SW480 (cell line): Measurements from ENCODE around the gene HOXA2.
A peak's percentile ranks its signal among the peaks of the same experiment; 100 is the strongest.

ENCODE experiments used
- DNase-seq: peaks from one replicate; pipeline ENCODE4 v3.0.0-alpha.2; 2016; ENCODE audit warnings: low spot score

HOXA2 gene

DNA sequence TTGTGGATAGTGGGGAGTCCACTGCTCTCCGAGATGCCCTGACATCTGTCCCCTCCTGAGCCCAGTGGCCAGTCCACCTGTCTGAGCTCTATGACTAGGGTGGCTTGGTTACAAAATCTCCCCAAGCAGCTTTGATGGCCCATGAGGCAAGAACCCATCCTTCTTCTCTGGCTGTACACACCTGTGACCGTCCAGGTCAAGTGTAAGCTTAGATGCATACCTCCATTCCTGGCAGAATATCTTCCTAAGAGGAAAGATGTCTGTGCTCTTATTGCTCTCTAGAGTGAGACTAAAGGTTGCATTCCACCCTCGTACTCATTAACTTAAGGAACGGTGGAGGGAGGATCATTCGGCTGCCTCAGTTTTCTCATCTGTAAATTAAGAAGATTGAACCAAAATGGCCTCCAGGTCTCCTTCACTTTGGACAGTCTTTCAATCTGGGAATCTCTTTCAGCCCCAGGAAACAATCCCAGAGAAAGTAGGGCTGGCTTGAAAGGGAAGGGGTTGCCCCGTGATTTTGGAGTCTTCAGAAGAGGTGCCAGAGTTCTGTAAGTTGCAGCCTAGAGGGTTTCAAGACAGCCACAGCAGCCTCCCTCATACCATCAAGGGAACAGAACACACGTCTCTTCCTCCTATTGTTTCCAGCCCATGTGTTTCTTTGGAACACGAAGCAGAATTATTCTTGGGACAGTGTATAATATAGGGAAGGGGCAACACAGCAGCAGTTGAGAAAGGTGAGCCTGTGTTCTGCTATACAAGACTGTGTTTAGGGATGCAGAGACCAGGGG is 22.6 kb upstream of the HOXA2 start:
- no peak for DNase-seq

DNA sequence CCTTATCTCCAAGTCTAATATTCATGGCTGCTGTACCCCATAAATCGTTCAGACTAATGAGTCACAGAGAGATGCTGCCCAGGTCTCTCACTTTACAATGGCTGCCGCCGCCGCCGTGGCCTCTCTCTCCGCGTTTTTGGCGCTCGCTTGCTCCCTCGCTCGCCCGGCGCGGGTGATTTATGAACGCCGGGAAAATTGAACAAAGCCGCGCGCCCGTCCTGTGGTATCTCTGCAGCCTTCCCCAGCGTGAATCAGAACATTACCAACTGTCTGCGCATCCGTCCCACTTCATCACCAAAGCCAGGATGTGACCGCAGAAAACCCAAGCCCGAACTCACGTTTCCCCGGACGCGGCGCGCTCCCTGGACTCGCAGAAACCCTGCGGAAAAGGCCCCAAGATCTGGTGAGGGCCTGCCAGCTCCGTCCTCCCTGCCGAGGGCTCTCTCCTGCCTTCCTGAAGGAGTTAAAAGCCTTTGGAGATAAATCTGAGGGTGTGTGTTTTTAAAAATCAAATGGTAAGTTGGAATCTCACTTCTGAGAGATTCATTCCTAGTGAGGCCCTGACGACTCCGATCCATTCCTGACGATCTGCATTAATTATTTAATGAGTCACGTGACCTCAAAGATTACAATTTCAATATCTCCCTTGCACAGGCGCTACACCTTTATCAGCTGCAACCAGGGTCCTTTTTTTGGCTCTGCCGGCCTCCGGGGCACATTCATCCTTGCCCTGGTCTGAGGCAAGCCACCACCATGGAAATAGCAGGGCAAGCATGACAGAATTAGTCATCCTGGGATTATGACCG is 21.8 kb upstream of the HOXA2 start:
- no peak for DNase-seq

DNA sequence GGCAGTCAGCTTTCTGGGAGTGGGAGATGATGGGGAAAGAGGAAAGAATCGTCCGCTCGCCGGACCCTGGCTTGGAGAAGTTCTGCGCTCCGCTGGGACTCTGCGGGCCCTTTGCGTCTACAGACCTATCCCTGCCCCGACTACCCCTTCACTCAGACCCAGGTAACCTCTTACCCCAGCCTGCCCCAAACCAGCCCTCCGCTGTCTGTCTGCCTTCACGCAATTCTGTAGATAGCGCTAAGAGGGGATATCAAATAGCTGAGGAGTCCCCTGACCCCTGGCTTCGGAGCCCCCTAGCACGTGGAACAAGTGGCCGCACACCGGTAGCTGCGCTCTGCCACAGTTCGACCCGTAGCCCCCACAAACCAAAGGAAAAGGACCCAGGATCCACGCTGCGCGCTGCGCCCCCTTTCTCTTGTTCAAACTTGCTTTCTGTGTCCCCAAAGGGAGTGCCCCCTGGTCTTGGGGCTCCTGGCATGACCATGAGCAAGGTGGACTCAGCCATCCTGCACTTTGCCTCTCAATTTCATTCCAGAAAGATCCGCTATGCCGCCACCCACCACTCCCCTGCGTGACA is 21.1 kb upstream of the HOXA2 start:
- no peak for DNase-seq

DNA sequence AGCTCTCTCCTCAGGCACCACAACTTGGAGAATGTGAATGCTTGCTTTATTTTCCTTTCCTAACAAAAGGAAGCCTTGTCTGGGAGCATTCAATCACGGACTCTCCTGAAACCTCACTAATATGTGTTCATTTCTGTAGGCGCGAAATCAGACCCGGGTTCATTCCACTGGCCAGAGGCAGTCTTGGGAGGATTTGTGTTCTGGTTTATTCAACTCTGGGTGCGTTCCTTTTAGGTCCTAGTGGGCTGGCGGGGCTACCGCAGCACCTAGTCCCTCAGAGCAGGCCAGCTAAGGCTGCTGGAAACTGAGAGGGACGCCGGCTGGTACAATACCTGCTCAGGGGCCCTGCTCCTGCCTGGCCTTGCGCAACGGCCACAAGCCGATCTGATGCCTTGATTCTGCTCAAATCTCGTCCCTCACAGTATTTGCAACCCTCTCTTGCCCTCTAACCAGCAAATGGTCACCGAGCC is 20.6 kb upstream of the HOXA2 start:
- peak; percentile 66 for DNase-seq

DNA sequence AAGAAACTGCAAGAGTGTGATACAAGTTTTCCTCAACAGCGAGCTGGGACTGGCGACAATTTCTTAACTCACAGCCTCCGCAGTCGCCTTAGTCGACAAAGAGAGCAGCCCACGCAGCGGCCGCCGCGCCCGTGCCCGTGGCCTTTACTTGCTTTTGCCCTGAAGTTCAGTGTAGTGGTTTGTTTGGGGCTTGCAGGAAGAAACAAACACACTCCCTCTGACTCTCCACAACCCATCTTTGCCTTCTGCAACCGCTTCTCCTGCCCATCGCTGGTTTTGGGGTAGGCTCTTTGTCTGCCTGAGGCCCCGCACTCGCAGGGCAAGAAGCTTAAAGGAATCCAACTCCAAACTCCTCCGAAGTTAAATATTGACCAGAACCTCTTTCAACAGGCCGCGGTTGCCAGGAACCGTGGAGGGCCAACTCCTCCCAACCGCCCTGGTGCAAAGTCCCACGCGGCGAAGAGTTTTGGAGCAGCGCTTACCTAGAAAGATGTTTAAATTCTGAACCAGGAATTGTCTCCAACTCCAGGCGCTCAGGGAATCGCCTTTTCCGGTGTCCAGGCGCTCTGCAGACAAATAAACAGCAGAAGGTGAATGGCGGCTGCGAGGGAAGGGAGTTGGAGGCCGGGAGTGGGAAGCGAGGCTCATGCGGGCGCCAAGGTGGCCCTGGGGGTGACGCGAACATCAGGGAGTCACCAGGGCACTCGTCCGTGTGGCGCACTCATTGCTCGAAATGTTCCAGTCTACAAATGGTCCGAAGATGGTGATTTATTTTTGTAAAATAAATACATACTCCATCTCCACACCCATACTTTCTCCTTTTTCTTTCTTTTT is 19.8 kb upstream of the HOXA2 start:
- DNase-seq: peak; percentile 72

DNA sequence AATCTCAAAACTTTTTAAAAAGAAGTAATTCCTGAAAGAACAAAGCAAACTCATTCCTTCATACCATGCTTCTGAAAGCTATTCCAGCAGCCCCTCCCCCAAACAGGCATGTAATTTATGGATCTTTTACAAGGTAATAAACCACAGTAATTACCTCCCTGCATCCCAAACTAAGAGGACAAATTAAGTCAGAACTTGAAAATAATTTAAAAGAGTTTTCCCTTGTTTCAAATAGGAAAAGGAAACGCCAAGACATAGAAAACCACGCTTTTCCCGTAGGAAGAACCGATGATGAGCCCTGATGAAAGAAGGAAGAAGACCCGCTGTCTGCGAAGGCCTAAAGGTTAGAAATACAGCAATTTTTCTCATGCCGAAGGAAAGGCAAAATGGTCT is 19.2 kb upstream of the HOXA2 start:
- no peak for DNase-seq

DNA sequence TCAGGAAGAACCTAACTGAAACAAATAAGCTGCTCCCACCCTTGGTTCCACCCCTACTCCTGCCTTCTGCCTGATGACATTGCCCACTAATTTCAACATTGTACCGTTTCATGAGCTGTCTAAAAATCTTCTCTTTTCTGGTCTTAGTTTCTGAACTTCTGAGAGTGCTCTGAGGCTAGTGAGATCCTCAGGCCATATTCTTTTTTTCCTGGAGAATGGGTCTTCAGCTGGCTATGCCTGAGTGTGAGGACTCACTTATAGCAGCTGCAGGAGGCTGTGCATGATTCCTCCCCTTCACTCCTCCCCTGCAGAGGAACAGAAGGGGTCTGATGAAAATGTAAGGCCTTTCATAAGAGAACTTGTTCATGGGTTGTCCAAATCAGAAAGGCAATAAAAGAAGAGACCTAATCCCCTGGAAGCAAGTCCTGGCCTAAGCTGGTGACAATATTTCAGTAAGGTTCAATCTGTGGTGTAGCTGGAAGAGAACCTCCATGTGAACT is 17.0 kb upstream of the HOXA2 start:
- no peak for DNase-seq

DNA sequence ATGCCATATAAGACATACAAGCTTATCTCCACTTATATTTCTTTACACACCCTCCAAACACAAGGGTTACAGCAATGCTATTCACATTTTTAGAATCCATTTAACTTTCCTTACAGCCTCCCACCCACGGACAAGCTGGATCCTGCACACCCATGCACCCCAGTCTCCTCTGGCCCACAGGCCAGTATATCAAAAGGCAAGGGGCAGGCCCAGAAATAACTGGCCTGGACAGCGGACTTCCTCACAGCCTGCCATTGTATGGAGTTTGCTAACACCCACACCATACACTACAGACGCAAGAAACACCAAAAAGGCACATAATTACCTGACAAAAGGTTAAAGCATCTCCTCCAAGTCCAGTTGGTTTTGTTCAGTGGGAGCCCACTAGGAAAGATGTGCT is 16.1 kb upstream of the HOXA2 start:
- DNase-seq: no peak

DNA sequence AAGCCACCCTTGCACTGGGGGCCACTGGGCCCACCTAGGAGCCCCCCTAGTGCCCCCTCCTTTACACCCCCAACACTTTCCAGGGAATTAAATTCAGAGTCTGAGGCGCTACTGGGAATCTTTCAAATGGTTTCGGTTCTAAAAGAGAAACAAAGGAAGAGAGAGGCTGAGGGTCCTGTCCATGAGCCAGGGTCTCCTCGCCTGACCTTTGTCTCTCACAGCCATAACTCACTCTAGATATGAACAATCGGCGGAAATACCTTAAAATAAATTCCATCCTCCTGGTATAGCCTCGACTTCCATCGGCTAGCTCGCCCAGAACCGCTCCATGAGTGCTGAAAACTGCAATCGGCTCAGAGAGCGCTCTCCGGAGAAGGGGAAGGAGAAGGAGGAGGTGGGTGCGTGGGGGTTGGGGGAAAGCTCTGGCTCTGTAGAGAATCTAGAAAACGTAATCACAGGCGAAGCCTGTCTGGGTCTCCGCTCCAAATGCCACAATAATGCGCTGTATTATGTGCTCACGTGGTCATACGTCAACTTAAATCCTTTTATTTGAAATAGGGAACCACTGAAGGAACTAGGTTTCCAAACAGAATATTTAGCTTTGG is 15.5 kb upstream of the HOXA2 start:
- no peak for DNase-seq

DNA sequence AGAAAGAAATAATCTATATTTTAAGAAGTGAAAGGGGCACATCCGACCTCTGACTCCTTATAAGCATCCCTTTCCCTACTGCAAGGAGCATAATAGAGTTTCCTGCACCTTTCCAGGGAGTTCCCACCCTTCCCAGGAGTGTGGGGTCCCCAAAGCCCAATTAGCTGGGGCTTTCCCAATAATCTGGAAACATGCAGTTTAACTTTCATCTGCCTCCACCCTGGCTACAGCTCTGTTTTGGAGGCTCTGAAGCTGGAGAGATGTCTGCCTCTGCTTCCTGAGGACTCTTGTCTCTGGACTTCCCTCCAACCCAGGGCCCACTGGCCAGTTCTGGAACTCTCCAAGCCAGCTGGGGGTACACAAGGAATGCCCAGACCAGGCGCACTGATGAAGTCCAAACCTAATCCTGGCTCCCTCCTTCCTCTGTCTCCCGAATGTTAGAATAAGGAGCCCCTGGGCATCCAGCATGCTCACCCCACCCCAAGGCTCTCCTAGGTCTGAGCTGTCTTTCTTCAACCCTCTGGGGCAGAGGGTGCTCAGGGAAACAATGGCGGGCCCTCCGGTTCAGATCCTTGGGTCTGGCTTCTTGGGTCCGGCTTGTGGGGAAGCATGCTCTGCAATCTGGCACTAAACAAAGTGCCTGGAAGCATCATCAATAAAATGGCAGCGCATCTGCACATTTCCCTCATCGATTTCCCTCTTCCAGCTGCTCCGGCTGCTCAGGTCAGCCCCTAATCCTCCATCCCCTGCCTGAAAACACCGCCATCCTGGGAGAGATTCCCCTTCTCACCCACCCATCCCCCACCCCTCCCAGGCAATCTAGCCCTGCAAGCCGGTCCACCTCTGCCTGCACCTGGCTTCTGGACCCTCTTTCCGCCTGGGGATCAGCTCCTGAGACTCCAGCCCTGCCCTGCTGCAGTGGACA is 14.7 kb upstream of the HOXA2 start:
- no peak for DNase-seq

DNA sequence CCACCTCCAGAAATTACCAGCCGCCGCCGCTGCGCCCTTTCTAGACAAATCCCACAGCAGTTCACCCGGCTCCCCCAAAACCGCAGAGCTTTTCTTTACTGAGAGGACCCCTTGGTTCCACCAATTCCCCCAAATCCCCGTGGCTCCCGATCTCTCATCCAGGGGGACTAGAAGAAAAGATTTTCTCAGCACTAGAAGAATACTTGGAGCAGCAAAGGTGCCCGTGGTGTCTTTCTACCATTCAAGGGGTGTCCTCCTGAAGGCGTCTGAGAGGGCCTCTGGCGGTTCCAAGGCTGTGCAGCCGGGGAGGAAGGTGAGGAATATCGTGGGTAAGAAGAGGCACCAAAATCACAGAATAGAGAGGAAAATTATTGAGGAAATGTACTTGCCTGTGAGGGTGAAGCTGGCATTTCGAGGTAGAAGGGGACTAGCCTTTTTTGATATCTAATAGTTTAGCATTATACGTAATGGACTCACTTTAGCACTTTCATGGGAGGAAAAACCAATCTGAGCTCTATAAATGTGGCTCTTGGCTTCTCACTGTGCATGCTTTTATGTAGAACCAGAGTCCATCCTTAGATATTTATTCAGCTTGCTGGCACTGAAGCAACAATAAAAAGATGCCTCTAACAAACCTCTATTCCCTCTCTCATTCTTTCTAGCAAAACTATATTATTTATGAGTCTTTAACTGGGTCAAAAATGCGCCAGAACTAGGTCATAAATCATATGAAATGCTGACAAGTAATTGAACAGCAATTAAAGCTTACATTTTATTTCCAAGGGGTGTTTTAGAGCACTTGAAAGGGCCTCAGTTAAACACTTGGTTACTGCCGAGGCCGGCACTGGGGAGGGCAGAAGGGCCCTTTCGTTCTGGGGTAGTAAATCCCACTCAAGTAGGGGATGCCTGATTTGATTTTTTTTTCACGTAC is 13.8 kb upstream of the HOXA2 start:
- no peak for DNase-seq

DNA sequence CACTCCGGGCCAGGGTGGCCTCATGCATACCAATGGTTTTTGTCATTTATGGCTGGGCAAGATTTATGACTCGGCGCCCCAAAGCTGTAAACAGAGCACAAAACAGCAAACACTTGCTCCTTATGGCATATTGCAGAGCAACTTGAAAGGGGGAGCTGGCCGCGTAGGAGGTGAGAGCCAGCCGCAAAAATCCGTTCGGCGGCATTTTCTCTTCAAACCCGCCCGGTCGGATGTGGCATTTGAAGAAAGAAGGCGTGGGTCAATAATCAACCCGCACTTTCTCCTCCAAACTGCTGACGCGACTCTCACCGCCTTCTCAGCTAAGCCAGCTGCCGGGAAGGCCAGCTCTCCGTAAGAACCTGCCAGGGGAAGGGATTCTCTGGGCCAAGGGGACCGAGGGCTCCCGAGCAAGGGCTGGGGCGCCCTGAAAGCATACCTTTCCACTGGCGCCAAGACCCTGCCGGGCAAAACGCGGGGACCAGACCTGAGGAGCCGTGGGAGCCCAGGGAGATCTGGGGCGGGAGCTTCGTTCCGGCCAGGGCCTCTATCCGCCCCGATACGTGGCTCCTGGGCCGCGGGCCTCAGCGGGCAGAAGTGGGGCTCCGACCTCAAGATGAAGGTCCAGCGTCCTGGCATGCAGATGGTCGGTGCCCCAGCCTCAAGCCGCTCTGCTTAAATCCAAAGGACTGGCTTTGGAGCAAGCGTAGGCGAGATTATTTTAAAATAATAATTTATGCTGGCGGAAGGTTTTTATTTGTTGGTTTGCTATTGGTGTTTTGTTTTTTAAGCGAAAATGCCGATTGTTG is 12.9 kb upstream of the HOXA2 start:
- DNase-seq: peak; percentile 96

DNA sequence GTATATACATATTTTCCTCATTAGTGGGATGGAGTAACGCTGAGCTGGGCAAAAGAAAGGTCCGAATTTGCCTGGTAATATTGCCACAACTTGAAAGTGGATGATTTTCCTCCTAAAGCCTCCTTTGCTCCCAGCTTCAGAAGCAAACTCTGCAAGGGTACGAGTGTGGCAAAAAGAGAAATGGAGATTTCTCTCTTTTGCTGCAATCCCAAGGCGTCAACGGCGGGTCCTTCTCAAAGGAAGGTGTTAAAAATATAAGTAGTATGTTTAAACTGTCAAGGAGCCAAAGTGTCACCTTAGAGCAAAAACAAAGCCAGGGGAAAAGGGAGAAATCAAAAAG is 12.4 kb upstream of the HOXA2 start:
- no peak for DNase-seq

DNA sequence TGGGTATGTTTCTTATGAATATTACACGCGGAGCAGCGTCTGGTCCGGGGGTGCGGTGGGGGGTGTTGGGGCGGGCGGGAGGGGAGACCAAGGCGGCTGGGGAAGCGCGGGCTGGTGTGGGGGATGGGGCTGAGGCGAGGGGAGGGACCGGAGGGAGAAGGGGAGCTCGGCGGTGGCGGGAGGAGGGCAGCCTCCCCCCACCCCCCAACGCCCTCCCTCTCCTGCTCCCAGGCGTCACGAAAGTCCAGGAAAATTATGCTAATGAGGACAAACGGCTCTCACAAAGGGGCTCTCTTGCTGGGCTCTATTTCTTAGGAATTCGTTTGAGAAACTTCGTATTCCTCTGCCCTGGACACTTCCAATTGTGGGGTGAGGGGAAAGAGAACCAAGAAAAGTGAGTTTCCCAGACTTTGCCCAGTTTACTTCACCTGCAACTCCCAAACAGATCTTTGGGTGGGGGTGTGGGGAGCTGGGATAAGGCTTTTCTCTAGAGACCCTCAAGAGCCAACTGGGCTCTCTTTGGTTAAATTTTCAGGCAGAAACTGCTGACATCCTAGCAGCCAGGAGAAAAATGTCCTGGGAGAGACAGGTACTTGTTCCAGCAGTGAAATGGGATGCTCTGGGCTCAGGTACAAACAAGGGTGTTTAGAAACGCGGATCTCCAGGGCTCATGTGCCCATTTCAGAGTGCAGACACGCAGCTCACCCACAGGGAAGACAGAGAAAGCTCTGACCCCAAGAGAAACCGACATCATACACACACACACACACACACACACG is 11.7 kb upstream of the HOXA2 start:
- DNase-seq: no peak

DNA sequence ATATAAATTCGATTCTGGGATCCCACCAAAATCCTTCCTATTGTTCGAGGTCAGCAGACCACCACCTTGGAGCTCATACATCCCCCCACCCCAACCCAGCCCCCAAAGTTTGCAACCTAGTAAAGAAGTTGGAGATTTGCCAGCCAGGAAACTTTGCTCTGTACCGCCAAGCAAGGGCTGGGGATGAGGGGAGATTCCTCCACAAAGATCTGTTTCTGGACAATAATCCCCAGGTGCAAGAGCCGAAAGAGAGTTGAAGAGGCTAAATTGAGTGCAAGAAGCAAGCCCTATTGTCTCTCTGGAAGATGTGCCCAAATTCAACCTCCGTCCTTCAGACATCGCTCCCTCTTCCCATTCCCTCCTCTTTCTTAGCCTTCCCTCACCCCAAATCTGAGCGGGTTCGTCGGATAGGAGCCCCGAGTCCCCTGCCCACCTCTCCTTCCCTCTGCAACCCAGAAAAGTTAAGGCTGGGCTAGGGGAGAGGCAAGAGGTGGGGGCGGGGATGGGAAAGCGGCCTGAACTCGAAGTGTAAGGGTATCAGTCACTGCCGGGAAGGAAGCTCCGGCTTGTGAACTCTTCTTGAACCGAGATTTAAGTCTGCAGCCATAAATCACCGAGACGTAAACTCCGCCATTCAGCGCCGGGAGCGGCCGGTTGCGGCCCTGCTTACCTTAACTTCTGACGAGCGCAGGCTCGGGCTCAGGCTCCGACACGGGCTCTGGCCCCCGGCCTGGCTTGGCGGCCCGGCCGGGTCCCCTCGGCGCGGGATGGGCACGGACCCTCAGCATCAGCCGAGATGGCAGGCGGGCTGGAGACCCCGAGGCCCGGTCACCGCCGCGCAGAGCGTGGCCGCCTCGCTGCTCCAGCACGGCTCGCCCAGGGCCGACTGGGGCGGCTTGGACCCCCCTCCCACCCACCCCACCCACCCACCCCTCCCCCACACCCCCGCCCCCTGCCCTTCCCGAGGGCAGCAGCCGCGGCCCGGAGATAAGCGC is 10.8 kb upstream of the HOXA2 start:
- no peak for DNase-seq

DNA sequence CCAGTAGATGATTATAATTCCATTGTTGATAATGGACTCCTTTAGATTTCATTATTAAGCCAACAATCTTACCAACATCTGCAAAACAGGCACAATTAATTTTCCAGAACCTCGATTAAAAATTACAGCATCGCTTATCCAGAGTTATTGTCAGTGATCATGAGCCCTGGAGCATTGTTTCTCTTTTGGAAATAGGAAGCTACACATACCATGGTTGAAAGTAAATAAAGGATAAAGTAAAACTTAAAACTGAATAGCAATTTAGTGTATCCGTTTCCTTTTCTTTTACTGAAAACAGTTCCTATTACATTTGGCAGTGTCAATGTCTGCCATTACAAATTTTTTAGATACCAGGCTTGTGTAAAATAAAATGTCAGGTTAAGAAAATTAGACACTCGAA is 9.9 kb upstream of the HOXA2 start:
- DNase-seq: no peak
